Fibroblast of the conjunctiva (primary cell): ENCODE measurements around the gene RALGPS1.
A peak's percentile ranks its signal among the peaks of the same experiment; 100 is the strongest.
"Not testable (repeated sequence)": the region's sequence is repeated elsewhere in the genome, so short reads cannot be mapped to it uniquely, and the experiment has no call there.

Experiments used
- DNase-seq: peaks from one replicate; pipeline ENCODE4 v3.0.0-alpha.2; 2010; ENCODE audit warnings: low read depth

Gene RALGPS1

DNA sequence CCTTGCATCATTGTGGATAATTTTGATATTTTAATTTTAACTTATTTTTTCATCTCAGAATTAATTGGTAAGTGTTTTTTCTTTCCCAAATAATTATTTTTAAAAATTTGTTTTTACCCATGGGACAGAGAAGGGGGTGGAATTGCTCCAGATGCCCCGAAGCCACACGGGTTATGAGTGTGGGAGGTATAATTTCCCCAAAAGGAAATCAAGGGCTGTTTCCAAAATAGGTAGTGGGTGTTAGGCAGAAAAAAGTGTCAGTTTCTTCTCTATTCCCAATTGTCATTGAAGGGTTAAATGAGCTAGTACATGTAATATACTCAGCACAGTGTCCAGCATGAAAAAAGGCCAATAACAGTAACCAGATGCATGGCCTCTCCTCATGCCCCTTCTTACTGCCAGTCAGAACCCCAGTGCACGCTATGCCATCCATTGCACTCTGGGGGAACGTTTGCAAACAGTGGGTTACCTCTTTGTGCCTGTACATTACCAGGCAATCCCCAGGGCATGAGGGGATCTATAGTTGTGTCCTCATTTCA is 244.3 kb downstream of the RALGPS1 start:
- DNase-seq = no peak

GRCh38 chr9:127159325-127159801 is 244.8 kb downstream of the RALGPS1 start:
- DNase-seq = peak; percentile 33

DNA sequence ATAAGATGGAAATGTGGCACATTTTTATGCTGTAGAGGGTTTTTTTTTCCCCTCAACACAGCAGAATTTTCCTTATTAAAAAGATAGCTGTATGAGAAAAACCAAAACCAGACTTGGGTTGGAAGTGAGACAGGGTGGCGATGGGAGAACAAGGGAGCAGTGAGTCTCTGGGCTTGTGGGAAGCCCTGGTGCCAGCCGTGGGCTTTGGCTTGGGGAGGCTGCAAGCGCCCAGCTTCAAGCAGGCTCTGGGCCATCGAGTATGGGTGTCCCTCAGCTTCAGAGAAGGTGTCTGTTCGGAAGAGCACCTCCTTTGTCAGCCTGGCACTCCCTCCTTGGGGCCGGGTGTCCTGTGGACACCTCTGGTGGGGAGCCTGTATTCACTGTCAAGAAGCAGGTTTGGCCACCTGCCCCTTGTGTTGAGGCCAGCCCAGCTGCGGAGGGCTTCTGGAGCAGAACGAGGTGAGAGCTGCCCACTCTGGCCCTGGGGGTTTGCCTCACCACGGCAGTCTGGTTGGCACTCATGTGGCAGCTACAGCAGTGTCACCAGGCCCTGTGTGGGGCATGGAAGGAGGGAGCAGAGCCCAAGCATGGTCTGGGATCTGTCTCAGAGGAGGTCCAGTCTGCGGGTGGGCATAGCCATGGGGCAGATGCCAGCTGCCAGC is 245.5 kb downstream of the RALGPS1 start:
- no peak for DNase-seq

GRCh38 chr9:127161081-127161624 is 246.6 kb downstream of the RALGPS1 start:
- no peak for DNase-seq

- DNase-seq = no peak
These were observed 247.7 kb downstream of the RALGPS1 start for GRCh38 chr9:127162046-127162863.

- DNase-seq = no peak
These were observed 248.3 kb downstream of the RALGPS1 start for GRCh38 chr9:127162864-127163365.

GRCh38 chr9:127163409-127163808 is 248.8 kb downstream of the RALGPS1 start:
- DNase-seq = no peak

DNA sequence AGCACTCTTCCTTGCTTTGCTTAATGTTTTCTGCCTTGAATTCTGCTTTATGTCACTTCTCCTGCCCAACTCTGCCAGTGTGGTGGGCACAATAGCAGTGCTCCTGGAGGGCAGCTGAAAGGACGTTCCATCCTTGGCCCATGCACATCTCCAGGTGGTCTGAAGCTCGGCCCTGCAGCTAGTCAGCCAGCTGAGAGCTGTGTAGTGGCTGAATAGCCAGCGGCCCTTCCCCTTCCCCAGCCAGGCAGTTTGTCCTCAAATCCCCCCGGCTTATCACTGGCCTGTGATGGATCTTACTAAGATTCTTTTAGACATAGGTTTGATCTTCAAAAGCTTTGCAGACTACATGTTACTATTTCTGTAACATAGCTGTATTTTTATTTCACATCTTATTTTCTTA is 250.5 kb downstream of the RALGPS1 start:
- no peak for DNase-seq

DNA sequence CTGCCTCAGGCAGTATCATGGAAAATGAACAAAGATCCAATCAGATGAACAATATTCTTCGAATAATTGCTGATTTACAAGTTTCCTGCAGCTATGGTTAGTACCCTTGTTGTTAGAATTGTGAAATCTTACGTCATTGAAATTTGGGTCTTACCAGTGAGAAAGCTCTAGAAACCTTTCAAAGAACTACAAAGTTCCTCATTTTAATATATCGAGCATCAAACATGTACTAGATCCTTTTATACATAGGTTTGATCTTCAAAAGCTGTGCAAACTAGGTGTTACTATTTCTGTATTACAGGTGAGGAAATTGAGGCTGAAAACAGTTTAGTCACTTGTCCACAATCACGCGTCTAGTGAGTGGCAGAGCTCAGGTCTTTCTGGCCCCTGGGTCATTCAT is 251.5 kb downstream of the RALGPS1 start:
- DNase-seq = no peak

DNA sequence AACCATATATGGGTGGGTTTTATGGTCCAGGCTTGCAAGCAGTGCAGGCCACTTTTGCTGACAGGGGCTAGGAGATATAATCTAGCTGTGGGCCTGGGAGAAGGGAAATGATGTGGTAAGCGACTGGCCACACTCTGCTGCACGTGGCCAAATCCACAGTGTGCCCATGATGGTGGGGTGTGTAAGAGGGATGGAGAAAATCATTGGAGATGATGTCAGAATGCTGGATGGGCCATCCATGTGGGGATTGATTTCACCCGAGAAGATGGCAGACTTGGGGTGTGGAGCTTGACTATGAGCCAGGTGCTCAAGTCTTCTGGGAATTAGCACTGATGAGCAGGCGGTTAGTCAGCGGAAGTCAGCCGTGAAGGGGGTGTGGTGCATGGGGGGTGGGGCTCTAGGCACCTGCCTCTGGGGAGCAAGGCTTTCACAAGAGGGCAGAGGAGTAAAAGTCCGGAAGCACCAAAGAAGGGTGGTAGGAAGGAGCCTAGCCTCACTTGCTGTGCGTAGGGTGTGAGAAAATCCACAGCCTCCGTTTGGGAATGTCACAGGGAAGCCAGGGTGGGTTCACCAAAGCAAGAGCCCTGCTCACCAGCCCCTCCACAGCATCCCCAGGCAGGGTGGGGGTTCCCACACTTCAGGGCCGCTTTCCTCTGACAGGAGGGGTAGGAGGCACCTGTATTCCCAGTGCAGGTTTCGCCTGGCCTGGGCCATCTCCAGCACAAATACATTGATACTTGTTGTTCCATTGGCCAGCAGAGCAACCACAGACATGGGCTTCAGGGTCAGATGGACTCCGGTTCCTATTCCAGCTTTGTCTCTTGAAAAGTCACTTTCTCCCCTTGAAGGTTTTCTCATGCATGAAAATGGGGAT is 252.3 kb downstream of the RALGPS1 start:
- DNase-seq = peak; percentile 59

DNA sequence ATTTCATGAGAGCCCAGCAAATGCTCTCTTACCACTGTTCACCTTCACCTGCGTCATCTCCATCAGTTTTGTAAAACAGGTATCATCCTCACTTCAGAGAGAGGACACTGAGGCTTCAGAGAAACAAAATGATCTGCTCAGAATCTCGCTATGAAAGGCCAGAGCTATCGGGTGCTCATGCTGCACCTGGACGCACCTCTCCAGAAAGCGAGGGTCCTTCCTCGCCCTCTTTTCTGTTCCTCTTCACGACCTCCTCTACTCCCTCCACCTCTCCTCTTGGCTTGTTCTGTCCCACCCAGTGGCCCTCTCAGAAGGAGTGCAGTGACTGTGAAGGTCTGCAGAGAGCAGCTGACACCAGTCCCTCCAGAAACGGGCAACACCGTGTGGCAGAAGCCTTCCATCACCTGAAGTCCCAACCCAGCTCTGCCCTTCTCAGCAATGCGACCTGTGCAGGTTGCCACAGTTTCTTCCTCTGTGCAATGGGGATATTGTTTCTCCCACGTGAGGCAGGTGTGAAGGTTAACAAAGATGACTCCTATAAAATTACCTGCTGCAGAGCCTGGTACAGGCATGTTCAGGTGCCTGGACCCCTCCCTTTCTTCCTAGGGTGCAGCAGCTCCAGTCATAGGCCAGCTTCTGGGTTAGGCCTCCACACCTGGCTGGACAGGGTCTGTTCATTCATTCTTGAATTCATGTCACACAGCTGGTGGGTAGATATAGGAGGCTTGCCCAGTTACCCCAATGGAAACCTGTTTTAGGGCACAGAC is 253.2 kb downstream of the RALGPS1 start:
- DNase-seq = no peak

- no peak for DNase-seq
These were observed 254.4 kb downstream of the RALGPS1 start for GRCh38 chr9:127168756-127169574.

- no peak for DNase-seq
These were observed 254.9 kb downstream of the RALGPS1 start for GRCh38 chr9:127169575-127169883.

GRCh38 chr9:127170103-127170502 is 255.5 kb downstream of the RALGPS1 start:
- DNase-seq = no peak

DNA sequence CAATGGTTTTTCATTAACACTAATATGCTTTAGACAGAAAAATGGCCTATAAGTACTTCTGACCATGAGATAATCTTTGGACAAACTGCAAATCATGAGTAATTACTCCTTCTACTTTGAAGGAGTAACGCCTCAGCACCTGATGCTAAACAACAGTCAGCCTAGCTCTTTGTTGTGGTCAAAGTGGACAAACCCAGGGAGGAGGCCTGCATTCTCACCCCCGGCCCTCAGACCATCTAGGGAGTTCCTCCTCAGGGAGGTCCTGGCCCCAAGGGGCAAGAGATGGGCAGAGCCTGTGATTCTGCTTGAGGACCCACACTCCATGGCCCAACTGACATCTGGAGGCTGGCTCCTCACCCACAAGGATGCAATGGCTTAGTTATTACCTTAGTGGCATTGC is 256.1 kb downstream of the RALGPS1 start:
- DNase-seq = no peak

GRCh38 chr9:127171348-127171747 is 256.8 kb downstream of the RALGPS1 start:
- DNase-seq = not testable (repeated sequence)

- DNase-seq = no peak
These were observed 257.6 kb downstream of the RALGPS1 start for GRCh38 chr9:127172066-127172707.

DNA sequence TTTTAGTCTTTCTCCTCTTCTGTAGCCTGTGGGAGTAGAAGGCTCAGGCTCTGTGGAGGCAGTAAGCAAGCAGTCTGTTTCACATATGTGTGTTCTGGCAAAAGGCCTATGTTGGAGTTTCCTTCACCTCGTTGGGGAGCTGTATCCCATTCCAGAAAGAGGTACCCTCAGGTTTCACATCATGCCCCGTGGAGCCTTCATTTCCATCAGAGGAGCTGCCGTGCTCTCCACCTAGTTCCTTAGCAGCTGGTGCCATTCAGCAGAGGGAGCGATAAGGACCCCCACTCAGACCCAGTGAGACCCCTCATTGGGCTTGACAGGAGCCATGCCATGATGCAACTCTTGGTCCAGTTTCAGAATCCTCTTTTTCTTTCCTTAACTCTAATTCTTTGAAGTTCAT is 258.5 kb downstream of the RALGPS1 start:
- DNase-seq = no peak
